Measurements from ENCODE around the gene AUTS2. TPM values are rescaled to one million over a fixed set of nuclear protein-coding genes. Genes with fewer than 3 reads are reported as not detected.

Gene AUTS2
- total and polyA plus RNA-seq, 9 of the 15 experiments (the other 6 are each of a cell fraction or from before 2014, with no cell fraction given) = 0.58 TPM; not detected in 8

DNA sequence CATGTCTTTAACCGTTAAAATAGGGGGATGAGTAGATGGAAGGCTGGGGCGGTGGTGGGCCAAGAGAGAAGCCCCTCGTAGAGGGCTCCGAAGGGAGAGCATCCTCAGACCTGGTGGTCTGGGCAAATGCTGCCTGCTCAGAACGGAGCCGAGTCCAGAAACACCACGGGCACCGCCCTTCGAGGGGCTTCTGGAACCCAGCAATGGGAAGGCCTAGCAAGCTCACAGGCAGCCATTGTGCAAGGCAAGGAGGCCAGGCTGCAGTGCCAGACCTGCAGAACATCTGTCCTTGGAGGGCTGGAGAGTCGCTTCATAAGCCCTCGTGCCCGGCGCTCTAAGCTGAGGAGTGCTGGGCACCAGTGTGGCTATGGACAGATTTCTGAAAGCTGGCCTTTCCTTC is 889.6 kb downstream of the AUTS2 start:
- intact Hi-C loops (cut with micrococcal nuclease) (no loop called here), in situ Hi-C loops (cut with MboI) (no loop called here)
- Histone ChIP-seq H3K4me3 (no peak overlapping the region), H3K9ac (ENCODE audit: insufficient read depth in 1 of 2, low read depth in 2 of 2, low read length in 2 of 2) (no peak overlapping the region), H3K27ac (ENCODE audit: extremely low read depth, low read depth, low read length) (no peak overlapping the region), H4K20me1 (replicated peaks; ENCODE audit: control insufficient read depth, insufficient read depth, low read length) (peaks cover 4% of the 10 kb centered on the region; the same call in 1 of the 2 replicates), H3K27me3 (ENCODE audit: control insufficient read depth in 2 of 2, insufficient read depth in 2 of 2, low read length in 2 of 2) (peaks cover 7 to 16% of the 10 kb centered on the region in 2 experiments; a peak in 4 of 5 replicates), H3K79me2 (ENCODE audit: control insufficient read depth, insufficient read depth, low read length) (no peaks in the 10 kb centered on the region), H3K4me2 (ENCODE audit: insufficient read depth, low read length) (no peak overlapping the region), H2AFZ (ENCODE audit: low read depth, low read length) (no peak overlapping the region), H3K36me3 (ENCODE audit: control insufficient read depth, insufficient read depth, low read length) (no peaks in the 10 kb centered on the region), H3K4me1 (replicated peaks in 1 of 2; ENCODE audit: control insufficient read depth in 2 of 2, insufficient read depth in 2 of 2, low read length in 2 of 2) (no peaks in the 10 kb centered on the region), H3K9me1 (ENCODE audit: control insufficient read depth, insufficient read depth, low read length) (no peaks in the 10 kb centered on the region), H3K9me3 (replicated peaks; ENCODE audit: control insufficient read depth, insufficient read depth, low read depth, low read length) (no peaks in the 10 kb centered on the region)
- ChIA-PET POLR2A (interaction anchor here (0.6 kb wide), 1 partner anchor 9 kb away, joined by 5 read pairs; no protein-coding TSS in a partner anchor), CTCF (ENCODE audit: low intra/inter-chr PET ratio) (no interaction called here)
- FAIRE-seq (no peak), ATAC-seq (no peak), DNase-seq (ENCODE audit: extremely low read depth in 1 of 4, low spot score in 3 of 4) (no peak)
- no peak for TF ChIP-seq NCOR1 (IDR thresholded peaks at IDR 0.05)
- TF ChIP-seq CXXC5 (CRISPR knock-in tag; IDR thresholded peaks at IDR 0.05) = no peak
- WGBS (ENCODE audit: insufficient coverage, low coverage, missing lambda C conversion rate) = 0% methylated on average over 13 of the region's 13 CpGs
- no TSS peak for BruUV-seq (replicated peaks)

DNA sequence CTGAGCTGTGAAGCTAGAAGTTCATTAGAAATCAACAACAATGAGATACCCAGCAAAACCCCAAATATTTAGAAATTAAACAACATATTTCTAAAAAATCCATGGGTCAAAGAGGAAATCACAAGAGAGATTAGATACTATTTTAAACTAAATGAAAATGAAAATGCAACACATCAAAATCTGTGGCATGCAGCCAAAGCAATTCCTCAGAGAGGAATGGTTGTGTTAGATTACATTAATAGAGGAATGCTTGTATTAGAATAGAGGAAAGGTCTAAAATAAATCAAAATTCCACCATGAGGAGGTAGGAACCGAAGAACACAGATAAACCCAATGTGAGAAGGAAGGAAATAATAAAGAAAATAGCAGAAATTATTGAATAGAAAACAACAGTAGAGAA is 891.5 kb downstream of the AUTS2 start:
- DNase-seq (ENCODE audit: extremely low read depth in 1 of 4, low spot score in 3 of 4) (no peak), FAIRE-seq (no peak), ATAC-seq (no peak)
- H3K4me2 ChIP-seq (ENCODE audit: insufficient read depth, low read length) = no peak overlapping the region
- no peak overlapping the region for H3K9ac ChIP-seq (ENCODE audit: insufficient read depth in 1 of 2, low read depth in 2 of 2, low read length in 2 of 2)
- no peaks in the 10 kb centered on the region for H3K79me2 ChIP-seq (ENCODE audit: control insufficient read depth, insufficient read depth, low read length)
- no peak overlapping the region for H2AFZ ChIP-seq (ENCODE audit: low read depth, low read length)
- intact Hi-C loops (cut with micrococcal nuclease) (no loop called here), in situ Hi-C loops (cut with MboI) (no loop called here)
- H3K4me3 ChIP-seq = no peak overlapping the region
- no peaks in the 10 kb centered on the region for H3K9me3 ChIP-seq (replicated peaks; ENCODE audit: control insufficient read depth, insufficient read depth, low read depth, low read length)
- ChIA-PET CTCF (ENCODE audit: low intra/inter-chr PET ratio) (no interaction called here), POLR2A (no interaction called here)
- peaks cover 4% of the 10 kb centered on the region; the same call in 1 of the 2 replicates for H4K20me1 ChIP-seq (replicated peaks; ENCODE audit: control insufficient read depth, insufficient read depth, low read length)
- peaks cover 7 to 16% of the 10 kb centered on the region in 2 experiments; a peak in 4 of 5 replicates for H3K27me3 ChIP-seq (ENCODE audit: control insufficient read depth in 2 of 2, insufficient read depth in 2 of 2, low read length in 2 of 2)
- H3K4me1 ChIP-seq (replicated peaks in 1 of 2; ENCODE audit: control insufficient read depth in 2 of 2, insufficient read depth in 2 of 2, low read length in 2 of 2) = no peaks in the 10 kb centered on the region
- no peak overlapping the region for H3K27ac ChIP-seq (ENCODE audit: extremely low read depth, low read depth, low read length)
- H3K9me1 ChIP-seq (ENCODE audit: control insufficient read depth, insufficient read depth, low read length) = no peaks in the 10 kb centered on the region
- no peaks in the 10 kb centered on the region for H3K36me3 ChIP-seq (ENCODE audit: control insufficient read depth, insufficient read depth, low read length)
- no TSS peak for BruUV-seq (replicated peaks)
- WGBS (ENCODE audit: insufficient coverage, low coverage, missing lambda C conversion rate) = 5% methylated on average over 1 of the region's 1 CpG
- TF ChIP-seq GABPA (tag; conservative IDR thresholded peaks at IDR 0.05; ENCODE audit: low read depth) = no peak
- no peak for TF ChIP-seq FIP1L1 (IDR thresholded peaks at IDR 0.05; ENCODE audit: low read depth, low read length, poor library complexity, severe bottlenecking)
- no peak for TF ChIP-seq POLR3G (IDR thresholded peaks at IDR 0.05; ENCODE audit: extremely low read depth, insufficient read length, insufficient replicate concordance)
- TF ChIP-seq, protein P1, sequence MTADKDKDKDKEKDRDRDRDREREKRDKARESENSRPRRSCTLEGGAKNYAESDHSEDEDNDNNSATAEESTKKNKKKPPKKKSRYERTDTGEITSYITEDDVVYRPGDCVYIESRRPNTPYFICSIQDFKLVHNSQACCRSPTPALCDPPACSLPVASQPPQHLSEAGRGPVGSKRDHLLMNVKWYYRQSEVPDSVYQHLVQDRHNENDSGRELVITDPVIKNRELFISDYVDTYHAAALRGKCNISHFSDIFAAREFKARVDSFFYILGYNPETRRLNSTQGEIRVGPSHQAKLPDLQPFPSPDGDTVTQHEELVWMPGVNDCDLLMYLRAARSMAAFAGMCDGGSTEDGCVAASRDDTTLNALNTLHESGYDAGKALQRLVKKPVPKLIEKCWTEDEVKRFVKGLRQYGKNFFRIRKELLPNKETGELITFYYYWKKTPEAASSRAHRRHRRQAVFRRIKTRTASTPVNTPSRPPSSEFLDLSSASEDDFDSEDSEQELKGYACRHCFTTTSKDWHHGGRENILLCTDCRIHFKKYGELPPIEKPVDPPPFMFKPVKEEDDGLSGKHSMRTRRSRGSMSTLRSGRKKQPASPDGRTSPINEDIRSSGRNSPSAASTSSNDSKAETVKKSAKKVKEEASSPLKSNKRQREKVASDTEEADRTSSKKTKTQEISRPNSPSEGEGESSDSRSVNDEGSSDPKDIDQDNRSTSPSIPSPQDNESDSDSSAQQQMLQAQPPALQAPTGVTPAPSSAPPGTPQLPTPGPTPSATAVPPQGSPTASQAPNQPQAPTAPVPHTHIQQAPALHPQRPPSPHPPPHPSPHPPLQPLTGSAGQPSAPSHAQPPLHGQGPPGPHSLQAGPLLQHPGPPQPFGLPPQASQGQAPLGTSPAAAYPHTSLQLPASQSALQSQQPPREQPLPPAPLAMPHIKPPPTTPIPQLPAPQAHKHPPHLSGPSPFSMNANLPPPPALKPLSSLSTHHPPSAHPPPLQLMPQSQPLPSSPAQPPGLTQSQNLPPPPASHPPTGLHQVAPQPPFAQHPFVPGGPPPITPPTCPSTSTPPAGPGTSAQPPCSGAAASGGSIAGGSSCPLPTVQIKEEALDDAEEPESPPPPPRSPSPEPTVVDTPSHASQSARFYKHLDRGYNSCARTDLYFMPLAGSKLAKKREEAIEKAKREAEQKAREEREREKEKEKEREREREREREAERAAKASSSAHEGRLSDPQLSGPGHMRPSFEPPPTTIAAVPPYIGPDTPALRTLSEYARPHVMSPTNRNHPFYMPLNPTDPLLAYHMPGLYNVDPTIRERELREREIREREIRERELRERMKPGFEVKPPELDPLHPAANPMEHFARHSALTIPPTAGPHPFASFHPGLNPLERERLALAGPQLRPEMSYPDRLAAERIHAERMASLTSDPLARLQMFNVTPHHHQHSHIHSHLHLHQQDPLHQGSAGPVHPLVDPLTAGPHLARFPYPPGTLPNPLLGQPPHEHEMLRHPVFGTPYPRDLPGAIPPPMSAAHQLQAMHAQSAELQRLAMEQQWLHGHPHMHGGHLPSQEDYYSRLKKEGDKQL (CRISPR knock-in tag; IDR thresholded peaks at IDR 0.05; ENCODE audit: borderline replicate concordance) = no peak
- no peak for TF ChIP-seq POLR2AphosphoS5 (IDR thresholded peaks at IDR 0.05; ENCODE audit: control insufficient read depth, insufficient read depth, low read depth, low read length)
- TF ChIP-seq MEIS2 (IDR thresholded peaks at IDR 0.05; ENCODE audit: partially characterized antibody) = no peak
- TF ChIP-seq MTF1 (CRISPR knock-in tag; IDR thresholded peaks at IDR 0.05; ENCODE audit: borderline replicate concordance) = no peak
